K562 (cell line): Measurements from ENCODE around the gene WDR64.

Experiments
- CEBPG ChIP-seq, 3 experiments: fragments of 200-800 bp in 1 of 3; sonication (Bioruptor generic) in 1 of 3; sonication (generic) in 1 of 3; formaldehyde crosslinking in 1 of 3; IDR thresholded peaks in 2 of 3; conservative IDR thresholded peaks in 1 of 3; 2 replicates each; pipeline versions ENCODE4 v1.6.1 to v1.8.0; 2016 to 2022; ENCODE audit warnings: missing compliant biosample characterization in 2 of 3, missing genetic modification characterization in 2 of 3, mild to moderate bottlenecking in 1 of 3, missing genetic modification reagents in 1 of 3
- CHD2 ChIP-seq: IDR thresholded peaks from 2 replicates; pipeline ENCODE4 v1.6.1; 2011; ENCODE audit warnings: low read depth, low read length
- CREM ChIP-seq: IDR thresholded peaks from 2 replicates; pipeline ENCODE4 v1.6.1; 2014; ENCODE audit warnings: antibody characterized with exemption, low read depth
- ETV6 ChIP-seq, 3 experiments: fragments of 150-350 bp in 1 of 3; sonication (generic) in 1 of 3; formaldehyde crosslinking in 1 of 3; IDR thresholded peaks; 2 replicates each; pipeline versions ENCODE4 v1.6.1 to v1.8.0; 2014 to 2022; ENCODE audit warnings: borderline replicate concordance in 2 of 3, low read depth in 2 of 3, antibody characterized with exemption in 1 of 3, low read length in 1 of 3, mild to moderate bottlenecking in 1 of 3, missing genetic modification reagents in 1 of 3
- MCM7 ChIP-seq, 2 experiments: fragments of 450-650 bp; IDR thresholded peaks; 2 replicates each; pipeline ENCODE4 v1.6.1; 2016 to 2018
- POLR2A ChIP-seq: fragments of 450-650 bp; conservative IDR thresholded peaks from 2 replicates; pipeline ENCODE4 v1.6.1; 2016
- POLR2AphosphoS5 ChIP-seq: IDR thresholded peaks from 2 replicates; pipeline ENCODE4 v1.6.1; 2011; ENCODE audit warnings: mild to moderate bottlenecking, low read depth, low read length, moderate library complexity; ENCODE audit not compliant: control insufficient read depth, insufficient read depth
- RFX5 ChIP-seq: IDR thresholded peaks from 2 replicates; pipeline ENCODE4 v1.6.1; 2011; ENCODE audit warnings: low read depth, mild to moderate bottlenecking, improper control_type of control experiment, low read length
- TAF9B ChIP-seq: fragments of 450-650 bp; IDR thresholded peaks from 2 replicates; pipeline ENCODE4 v1.6.1; 2018; ENCODE audit warnings: mild to moderate bottlenecking; ENCODE audit not compliant: partially characterized antibody
- TCFL5 ChIP-seq: fragments of 250-450 bp; sonication (Bioruptor Pico); conservative IDR thresholded peaks from 2 replicates; pipeline ENCODE4 v1.6.1; 2021; ENCODE audit warnings: mild to moderate bottlenecking, moderate library complexity, matching md5 sums
- XRCC5 ChIP-seq: fragments of 200-400 bp; formaldehyde crosslinking; IDR thresholded peaks from 2 replicates; pipeline ENCODE4 v1.6.1; 2017; ENCODE audit warnings: low read depth, mild to moderate bottlenecking, low read length
- ZNF77 ChIP-seq: fragments of 250-450 bp; sonication (Bioruptor Pico); IDR thresholded peaks from 2 replicates; pipeline ENCODE4 v1.5.0; 2020
- TF ChIP-seq, protein P1 (sequence below), 3 experiments: IDR thresholded peaks in 2 of 3; conservative IDR thresholded peaks in 1 of 3; 2 replicates each; pipeline ENCODE4 v1.5.1; 2011 to 2012; ENCODE audit warnings: low read length in 3 of 3, mild to moderate bottlenecking in 3 of 3, control low read depth in 2 of 3, improper control_type of control experiment in 1 of 3, inconsistent platforms in 1 of 3, low read depth in 1 of 3, mixed read lengths in 1 of 3, moderate library complexity in 1 of 3; ENCODE audit not compliant: insufficient read depth in 2 of 3
- TF ChIP-seq, protein P2 (sequence below), 2 experiments: fragments of 450-650 bp; IDR thresholded peaks; 2 replicates each; pipeline ENCODE4 v1.6.1; 2016; ENCODE audit warnings: mild to moderate bottlenecking in 2 of 2, borderline replicate concordance in 1 of 2, low read depth in 1 of 2, moderate library complexity in 1 of 2

DNA sequence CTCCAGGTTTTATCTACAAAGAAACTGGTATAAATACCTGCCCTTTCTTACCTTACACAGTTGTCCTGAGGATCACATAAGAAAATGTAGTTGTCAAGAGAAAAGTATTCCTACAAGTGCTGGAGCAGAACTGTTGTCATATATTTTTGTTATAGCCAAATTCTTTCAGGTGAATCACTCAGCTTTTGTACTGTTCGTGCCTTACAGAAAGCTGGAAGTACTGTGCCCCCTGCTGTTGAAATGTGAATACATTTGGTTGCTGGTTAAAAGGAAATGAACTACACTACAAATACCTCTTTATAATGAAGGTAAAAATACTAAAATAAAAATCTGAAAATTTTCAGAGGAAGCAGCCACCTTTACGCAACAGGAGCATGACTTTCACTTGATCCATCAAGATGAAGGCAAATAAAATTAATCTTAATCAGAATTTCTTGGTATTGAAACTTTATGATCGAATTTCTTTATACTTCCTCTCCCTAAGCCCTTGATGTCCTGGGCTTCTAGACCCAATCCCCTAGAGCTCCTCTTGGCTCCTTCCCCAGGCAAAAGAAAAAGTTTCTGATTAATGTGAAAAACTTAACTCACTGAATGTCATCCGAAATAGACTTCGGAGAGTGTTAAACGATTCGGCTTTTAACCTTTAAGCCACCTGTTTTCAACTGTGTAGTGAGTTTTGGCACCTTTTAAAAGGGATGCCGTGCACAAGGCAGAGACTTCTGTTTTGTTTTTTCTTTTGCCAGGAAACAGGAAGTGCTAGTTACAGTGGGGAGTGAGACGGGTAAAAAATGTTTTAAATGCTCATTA is 24.4 kb upstream of the WDR64 start:
- TF ChIP-seq POLR2AphosphoS5 (no peak), CREM (no peak), CEBPG (CRISPR knock-in tag; IDR thresholded peaks at IDR 0.05) (no peak), CEBPG (tag; conservative IDR thresholded peaks at IDR 0.05 in 1 of 2, IDR thresholded peaks at IDR 0.05 in 1 of 2) (no peak), TCFL5 (CRISPR knock-in tag) (no peak), ETV6 (IDR thresholded peaks at IDR 0.05; ENCODE audit: borderline replicate concordance in 1 of 2, low read depth in 2 of 2, low read length in 1 of 2) (no peak), ETV6 (CRISPR knock-in tag; IDR thresholded peaks at IDR 0.05; ENCODE audit: borderline replicate concordance) (no peak), TAF9B (no peak), RFX5 (no peak), ZNF77 (CRISPR knock-in tag) (no peak), XRCC5 (no peak), MCM7 (IDR thresholded peaks at IDR 0.05) (no peak), POLR2A (no peak; the same call in 1 of the 2 replicates), CHD2 (no peak)
- TF ChIP-seq, protein P1, sequence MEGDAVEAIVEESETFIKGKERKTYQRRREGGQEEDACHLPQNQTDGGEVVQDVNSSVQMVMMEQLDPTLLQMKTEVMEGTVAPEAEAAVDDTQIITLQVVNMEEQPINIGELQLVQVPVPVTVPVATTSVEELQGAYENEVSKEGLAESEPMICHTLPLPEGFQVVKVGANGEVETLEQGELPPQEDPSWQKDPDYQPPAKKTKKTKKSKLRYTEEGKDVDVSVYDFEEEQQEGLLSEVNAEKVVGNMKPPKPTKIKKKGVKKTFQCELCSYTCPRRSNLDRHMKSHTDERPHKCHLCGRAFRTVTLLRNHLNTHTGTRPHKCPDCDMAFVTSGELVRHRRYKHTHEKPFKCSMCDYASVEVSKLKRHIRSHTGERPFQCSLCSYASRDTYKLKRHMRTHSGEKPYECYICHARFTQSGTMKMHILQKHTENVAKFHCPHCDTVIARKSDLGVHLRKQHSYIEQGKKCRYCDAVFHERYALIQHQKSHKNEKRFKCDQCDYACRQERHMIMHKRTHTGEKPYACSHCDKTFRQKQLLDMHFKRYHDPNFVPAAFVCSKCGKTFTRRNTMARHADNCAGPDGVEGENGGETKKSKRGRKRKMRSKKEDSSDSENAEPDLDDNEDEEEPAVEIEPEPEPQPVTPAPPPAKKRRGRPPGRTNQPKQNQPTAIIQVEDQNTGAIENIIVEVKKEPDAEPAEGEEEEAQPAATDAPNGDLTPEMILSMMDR (IDR thresholded peaks at IDR 0.05 in 2 of 3, conservative IDR thresholded peaks at IDR 0.05 in 1 of 3; ENCODE audit: insufficient read depth in 2 of 3, low read depth in 1 of 3, low read length in 3 of 3) = peak; percentile 51 to 78 (median 55); a peak in 5 of 6 replicates
- TF ChIP-seq, protein P2, sequence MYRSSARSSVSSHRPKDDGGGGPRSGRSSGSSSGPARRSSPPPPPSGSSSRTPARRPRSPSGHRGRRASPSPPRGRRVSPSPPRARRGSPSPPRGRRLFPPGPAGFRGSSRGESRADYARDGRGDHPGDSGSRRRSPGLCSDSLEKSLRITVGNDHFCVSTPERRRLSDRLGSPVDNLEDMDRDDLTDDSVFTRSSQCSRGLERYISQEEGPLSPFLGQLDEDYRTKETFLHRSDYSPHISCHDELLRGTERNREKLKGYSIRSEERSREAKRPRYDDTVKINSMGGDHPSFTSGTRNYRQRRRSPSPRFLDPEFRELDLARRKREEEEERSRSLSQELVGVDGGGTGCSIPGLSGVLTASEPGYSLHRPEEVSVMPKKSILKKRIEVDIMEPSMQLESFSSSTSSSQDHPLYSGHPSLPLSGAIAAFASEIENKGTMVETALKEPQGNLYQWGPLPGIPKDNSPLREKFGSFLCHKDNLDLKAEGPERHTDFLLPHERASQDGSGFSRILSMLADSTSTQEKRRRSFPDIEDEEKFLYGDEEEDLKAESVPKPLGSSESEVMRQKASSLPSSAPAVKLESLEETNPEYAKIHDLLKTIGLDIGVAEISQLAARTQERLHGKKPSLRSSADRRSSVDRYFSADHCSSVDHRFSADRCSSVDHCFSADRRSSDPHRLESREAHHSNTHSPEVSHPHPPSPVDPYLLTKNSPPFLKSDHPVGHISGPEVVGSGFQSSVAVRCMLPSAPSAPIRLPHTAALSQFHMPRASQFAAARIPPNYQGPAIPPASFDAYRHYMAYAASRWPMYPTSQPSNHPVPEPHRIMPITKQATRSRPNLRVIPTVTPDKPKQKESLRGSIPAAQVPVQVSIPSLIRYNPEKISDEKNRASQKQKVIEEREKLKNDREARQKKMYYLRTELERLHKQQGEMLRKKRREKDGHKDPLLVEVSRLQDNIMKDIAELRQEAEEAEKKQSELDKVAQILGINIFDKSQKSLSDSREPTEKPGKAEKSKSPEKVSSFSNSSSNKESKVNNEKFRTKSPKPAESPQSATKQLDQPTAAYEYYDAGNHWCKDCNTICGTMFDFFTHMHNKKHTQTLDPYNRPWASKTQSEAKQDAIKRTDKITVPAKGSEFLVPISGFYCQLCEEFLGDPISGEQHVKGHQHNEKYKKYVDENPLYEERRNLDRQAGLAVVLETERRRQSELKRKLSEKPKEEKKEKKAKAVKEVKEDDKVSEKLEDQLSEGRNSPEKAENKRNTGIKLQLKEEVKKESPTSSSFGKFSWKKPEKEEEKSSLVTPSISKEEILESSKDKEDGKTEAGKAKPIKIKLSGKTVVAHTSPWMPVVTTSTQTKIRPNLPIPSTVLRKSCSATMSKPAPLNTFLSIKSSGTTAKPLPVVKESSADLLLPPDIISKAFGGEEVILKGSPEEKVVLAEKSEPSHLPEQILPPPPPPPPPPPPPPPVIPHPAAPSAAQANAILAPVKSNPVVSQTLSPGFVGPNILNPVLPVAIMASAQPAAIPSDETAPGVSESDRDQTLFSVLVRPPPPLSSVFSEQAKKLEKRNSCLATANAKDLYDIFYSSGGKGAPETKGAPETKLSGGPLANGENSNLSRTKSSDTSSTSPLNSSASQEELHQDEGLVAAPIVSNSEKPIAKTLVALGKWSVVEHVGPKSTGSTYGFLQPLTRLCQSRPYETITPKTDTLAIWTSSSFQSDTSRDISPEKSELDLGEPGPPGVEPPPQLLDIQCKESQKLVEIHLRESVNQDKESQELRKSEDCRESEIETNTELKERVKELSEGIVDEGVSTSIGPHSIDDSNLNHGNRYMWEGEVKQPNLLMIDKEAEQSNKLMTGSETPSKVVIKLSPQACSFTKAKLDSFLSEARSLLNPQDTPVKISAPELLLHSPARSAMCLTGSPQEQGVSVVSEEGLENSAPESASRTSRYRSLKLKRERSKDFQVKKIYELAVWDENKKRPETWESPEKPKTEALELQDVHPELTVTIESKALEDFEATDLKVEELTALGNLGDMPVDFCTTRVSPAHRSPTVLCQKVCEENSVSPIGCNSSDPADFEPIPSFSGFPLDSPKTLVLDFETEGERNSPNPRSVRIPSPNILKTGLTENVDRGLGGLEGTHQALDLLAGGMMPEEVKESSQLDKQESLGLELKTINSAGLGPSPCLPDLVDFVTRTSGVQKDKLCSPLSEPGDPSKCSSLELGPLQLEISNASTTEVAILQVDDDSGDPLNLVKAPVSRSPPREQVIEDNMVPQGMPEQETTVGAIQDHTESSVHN (IDR thresholded peaks at IDR 0.05; ENCODE audit: borderline replicate concordance in 1 of 2, low read depth in 1 of 2) = no peak
